ENCODE measurements around the gene NCKAP5. TPM values are rescaled to one million over a fixed set of nuclear protein-coding genes. Genes with fewer than 3 reads are reported as not detected.

Gene NCKAP5
- total and polyA plus RNA-seq, 2 of the 8 experiments (the other 6 are each of a cell fraction or from before 2014, with no cell fraction given): 0.27 to 0.86 TPM

DNA sequence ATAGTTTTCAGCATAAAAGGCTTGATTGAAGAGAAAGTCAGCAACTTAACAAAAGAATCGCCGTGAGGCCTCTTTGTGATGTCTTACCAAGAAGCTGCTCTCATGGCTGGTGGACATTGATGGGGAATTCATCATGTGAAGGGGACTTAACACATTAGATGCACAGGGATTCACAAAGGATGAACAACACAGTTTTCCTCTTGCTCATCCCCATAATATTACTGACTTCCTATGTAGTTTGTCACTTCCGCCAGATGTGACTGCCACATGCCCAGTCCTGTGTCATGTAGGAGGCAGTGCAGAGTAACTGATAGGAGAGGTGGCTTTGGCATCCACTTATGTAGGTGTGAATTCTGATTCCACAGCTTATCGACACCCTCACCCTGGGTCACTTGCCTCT, 665.6 kb downstream of the NCKAP5 start (continued):
- no peak for TF ChIP-seq KDM1A (IDR thresholded peaks at IDR 0.05; ENCODE audit: borderline replicate concordance, low read length)
- TF ChIP-seq TAF1 (IDR thresholded peaks at IDR 0.05; ENCODE audit: low read depth, low read length): no peak
- no peak for TF ChIP-seq CBX5 (IDR thresholded peaks at IDR 0.05; ENCODE audit: low read depth, low read length)
- TF ChIP-seq NANOG (IDR thresholded peaks at IDR 0.05; ENCODE audit: insufficient read depth, low read depth, low read length, poor library complexity, severe bottlenecking): no peak
- TF ChIP-seq EP300 (IDR thresholded peaks at IDR 0.05; ENCODE audit: borderline replicate concordance in 1 of 2, low read depth in 2 of 2, low read length in 2 of 2): no peak
- TF ChIP-seq SP1 (IDR thresholded peaks at IDR 0.05; ENCODE audit: low read depth, low read length): no peak
